GM19397 (cell line): ENCODE data around the gene BRSK2.
"Not testable (repeated sequence)": the region's sequence is repeated elsewhere in the genome, so short reads cannot be mapped to it uniquely, and the experiment has no call there.

Experiments used
- ATAC-seq: cut with Tn5 transposase; IDR thresholded peaks from one replicate; pipeline ENCODE4 v1.9.1; 2021; ENCODE audit warnings: mild to moderate bottlenecking, moderate library complexity; ENCODE audit not compliant: unreplicated experiment

Gene BRSK2

DNA sequence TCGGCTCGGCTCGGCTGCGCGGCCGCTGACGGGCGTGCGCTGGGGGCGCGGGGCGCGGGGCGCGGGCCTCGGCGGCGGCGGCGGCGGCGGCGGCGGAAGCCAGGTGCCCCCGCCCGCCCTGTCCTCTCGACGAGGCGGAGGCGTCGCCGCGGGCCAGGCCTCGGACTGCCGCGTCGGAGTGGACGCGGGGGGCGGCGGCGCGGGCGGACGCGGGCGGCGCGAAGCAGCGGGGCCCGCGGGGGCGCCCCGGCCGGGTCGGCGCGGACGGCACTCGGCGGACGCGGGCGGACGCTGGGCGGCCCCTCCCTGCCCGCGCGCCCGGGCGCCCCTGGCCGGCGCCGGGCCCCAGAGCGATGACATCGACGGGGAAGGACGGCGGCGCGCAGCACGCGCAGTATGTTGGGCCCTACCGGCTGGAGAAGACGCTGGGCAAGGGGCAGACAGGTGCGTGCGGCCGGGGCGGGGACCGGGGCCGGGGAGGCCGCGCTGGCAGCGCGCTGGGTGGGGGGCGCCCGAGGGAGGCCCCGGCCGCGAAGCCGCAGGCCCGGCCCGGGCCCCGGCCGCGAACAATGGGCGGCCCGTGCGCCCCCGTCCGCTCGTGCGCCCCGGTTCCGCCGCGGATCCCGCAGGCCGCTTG lies at the start of gene BRSK2:
Gene BRSK2, plus strand, starts transcription at position 3 of the 637 bp plus-strand sequence. Its CDS starts 351 bp downstream, at position 354.
- ATAC-seq, result no peak

DNA sequence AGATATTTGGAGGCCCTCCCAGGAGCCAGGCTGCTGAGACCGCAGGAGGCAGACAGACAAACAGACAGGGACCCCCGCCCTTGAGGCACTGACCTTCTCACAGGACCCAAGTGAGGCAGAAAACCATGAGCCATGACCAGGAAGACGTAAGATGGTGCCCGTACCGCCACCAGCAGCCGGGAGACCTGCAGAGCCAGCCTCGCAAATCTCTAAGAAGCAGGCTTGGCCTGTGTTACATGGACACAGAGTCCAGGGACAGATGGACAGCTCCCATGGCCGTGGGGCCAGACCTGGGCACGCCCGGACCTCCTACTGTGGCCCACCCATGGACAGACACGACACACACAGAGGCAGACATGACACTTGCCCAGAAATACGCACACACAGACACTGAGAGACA lies 49.6 kb upstream of the BRSK2 start:
- ATAC-seq, result no peak

DNA sequence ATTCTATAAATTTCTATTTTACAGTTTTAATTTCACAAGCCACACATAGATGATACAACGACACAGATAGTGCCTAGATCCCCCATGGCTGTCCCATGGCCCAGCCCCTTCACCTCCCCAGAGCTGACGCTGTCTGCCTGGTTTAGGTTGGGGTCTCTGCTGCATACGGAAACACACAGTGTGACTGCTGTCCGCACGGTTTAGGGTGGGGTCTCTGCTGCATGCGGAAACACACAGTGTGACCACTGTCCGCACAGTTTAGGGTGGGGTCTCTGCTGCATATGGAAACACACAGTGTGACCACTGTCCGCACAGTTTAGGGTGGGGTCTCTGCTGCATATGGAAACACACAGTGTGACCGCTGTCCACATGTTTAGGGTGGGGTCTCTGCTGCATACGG lies 48.5 kb upstream of the BRSK2 start:
- not testable (repeated sequence) for ATAC-seq

DNA sequence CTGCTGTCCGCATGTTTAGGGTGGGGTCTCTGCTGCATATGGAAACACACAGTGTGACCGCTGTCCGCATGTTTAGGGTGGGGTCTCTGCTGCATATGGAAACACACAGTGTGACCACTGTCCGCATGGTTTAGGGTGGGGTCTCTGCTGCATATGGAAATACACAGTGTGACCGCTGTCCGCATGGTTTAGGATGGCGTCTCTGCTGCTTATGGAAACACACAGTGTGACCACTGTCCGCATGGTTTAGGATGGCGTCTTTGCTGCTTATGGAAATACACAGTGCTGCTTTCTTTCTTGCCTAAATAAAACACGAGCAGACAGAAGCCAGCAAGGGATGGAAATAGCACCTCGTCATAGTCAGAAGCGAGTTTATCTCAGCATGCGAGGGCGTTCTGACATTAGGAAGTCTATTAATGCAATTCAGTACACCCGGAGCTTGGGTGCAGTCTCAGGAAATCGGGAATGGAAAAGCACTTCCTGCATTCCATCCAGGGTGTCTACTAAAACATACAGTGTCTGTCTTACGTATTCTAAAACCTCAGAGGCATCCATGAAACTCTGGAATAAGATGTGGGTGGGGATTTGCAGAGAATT lies 47.7 kb upstream of the BRSK2 start:
- no peak for ATAC-seq

DNA sequence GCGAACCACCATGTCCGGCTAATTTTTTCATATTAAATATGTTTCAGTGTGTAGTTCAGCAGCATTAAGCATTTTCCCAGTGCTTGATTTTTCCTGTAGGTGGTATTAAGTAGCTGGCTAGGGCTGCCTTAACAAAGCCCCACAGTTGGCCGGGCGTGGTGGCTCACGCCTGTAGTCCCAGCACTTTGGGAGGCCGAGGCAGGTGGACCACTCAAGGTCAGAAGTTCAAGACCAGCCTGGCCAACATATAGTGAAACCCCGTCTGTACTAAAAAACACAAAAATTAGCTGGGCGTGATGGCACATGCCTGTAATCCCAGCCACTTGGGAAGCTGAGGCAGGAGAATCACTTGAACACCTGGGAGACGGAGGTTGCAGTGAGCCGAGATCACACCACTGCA lies 46.8 kb upstream of the BRSK2 start:
- no peak for ATAC-seq

DNA sequence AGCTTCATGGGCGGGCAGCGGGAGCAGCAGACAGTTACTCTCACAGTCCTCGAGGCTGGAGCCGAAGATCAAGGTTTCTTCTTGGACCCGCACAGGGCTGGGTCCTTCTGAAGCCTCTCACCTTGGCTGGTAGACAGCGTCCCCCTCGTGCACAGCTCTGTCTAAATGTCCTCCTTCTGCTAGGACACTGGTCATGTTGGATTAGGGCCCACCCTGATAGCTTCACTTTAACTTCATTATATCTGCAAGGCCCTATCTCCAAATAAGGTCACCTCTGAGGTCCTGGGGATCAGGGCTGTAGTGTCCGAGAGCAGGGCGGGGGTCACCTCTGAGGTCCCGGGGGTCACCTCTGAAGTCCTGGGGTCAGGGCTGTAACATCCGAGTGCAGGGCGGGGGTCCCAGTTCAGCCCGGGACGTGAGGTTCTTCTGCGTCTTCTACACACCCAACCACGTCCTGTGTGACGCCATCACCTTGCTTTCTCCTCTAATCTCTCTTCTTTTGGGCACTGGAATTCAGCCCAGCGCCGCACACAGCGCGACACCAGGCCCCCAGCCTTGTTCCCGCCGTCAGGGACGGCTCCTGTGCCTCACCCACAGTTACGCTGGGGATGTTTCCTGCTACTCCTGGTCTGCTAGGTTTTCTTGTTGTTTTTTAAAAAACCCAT lies 46.2 kb upstream of the BRSK2 start:
- ATAC-seq, result no peak

DNA sequence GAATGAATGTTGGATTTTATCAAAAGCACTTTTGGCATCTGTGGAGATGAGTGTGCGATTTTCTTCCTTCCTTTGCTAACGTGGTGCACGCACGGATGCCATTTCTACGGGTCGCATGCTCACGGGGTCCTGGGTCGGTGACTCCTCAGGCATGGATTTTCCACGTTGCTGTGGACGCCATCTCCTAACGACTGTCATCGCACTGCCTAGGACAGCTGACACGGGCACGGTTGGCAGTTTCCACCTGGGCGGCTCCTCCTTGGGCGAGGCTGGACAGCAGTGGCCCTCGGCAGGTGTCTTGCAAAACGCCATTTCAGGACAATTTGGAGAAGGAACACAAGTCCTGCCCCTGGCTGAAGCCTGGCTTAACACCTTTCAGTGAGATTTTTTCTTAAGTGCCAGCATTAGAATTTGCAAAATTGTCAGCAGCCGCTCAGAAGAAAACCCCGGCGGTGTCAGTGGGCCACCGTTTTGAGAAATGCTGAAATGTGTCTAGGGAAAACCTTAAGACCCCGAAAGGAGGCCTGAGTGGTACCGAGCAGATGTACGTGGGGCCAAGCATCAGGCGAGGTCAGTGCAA lies 45.6 kb upstream of the BRSK2 start:
- no peak for ATAC-seq

DNA sequence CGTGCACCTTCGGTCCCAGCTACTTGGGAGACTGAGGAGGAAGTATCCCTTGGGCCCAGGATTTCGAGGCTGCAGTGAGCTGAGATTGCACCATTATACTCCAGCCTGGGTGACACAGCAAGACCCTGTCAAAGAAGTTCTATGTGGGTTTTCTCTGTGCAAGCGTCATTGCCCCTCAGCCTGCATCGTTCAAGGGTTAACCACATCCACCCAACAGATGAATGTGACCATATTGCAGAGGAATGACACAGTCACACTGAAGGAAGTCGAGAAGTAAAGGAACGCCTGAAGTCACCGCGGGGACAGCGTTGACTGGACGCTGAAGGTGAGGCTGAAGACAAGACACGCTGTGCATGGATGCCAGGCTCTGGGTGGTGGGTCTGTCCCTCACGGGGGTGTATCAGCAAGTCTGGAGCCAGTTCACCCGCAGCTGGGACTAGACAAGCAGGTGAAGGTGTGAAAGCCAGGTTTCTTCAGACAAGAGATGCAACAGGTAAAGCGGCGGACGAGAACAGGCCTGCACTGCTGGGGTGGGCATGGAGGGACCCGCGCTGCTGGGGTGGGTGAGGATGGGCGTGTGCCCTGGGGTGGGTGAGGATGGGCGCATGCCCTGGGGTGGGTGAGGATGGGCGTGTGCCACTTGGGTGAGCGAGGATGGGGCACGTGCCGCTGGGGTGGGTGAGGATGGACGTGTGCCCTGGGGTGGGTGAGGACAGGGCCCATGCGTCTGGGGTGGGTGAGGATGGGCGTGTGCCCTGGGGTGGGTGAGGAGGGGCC lies 43.8 kb upstream of the BRSK2 start:
- no peak for ATAC-seq

DNA sequence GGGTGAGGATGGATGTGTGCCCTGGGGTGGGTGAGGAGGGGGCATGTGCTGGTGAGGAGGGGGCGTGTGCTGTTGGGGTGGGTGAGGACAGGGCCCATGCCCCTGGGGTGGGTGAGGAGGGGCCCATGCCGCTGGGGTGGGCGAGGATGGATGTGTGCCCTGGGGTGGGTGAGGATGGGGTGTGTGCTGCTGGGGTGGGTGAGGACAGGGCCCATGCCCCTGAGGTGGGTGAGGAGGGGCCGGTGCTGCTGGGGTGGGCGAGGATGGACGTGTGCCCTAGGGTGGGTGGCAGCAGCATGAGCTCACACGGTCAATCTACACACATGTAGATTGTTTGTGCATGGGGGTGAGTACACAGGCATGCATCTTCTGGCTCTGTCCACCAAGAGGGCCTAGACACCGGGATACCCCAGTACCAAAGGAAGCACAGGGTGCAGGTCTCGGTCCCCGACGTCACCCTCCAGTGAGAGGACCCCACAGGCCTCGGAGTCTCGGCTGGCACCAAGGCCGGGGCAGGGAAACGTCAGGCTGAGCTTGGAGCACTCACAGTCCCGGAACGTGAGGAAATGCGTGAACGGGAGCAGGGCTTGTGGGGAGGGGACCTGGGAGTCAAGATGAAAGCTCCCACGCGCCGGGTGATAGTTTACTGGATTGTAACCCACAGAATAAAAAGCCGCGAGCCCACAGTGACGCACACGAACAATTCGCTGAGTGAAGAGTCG lies 42.9 kb upstream of the BRSK2 start:
- no peak for ATAC-seq

DNA sequence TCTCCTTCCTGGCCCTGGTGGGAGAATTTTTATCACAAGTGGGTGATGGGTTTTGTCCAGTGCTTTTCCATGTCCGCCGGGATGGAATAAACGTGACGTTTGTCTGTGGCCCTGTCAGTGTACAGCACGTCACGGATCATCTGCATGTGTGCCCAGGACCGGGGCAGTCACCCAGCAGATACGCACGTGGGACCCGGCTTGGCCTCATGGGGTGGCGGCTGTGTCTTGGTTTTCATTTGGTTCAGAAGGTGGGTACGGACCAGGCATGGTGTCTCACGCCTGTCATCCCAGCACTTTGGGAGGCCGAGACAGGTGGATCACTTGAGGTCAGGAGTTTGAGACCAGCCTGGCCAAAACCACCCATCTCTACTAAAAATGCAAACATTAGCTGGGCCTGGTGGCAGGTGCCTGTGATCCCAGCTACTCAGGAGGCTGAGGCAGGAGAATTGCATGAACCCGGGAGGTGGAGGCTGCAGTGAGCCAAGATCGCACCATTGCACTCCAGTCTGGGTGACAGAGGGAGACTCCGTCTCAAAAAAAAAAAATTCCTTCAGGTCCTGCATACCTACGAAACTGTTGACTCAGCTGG lies 42.2 kb upstream of the BRSK2 start:
- ATAC-seq, result not testable (repeated sequence)

DNA sequence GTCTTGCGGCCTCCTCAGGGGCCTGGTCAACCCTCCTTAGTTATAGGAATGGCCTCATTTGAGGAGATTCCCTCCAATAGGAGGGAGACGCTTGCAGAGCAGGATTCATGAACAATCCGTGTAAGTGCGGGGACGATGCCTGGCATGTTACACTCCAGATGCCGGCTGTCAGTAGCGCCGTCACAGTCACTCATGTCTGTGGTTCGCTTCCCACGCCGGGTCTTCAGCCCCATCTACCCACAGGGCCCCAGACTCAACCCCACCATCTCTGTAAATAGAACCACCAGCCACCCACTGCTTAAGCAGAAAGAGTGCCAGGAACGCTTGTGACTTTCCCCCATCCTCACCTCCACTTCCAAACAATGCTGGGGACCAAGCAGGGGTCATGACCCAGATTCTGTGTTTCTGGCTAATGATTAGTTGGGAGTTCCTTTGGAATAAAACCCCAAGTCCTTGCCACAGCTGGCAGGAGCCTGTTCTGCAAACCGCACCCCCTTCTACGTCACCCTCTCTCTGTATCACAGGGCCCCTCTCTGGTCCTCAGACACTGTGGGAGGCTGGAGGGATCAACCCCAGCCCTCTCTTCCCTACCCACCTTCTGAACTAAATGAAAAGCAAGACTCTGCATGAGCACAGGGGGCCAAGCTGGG lies 41.5 kb upstream of the BRSK2 start:
- no peak for ATAC-seq

DNA sequence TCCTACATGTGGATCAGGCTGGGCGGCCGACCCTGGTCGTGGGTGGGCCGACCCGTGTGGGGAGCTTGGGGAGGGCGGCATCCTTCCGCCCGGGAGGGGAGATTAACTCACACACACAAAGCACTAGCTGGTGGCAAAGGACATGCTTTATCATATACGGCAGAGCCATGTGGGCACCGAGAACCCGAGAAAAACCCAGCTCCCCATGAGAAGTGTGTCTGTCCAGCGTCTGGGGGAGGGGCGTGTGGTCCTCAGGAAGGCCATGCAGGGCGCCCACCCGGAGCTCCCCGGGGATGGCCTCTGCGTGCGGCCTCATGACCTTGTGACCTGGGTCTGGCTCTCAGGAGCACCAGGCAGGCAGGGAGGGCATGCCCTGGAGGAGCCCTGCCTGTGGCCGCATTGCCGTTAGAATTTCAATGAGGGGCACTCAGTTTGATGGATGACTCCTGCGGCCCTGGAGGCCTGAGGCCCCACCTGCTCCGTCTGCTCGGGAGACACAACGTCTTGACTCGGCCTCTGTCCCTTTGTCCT lies 40.9 kb upstream of the BRSK2 start:
- no peak for ATAC-seq

DNA sequence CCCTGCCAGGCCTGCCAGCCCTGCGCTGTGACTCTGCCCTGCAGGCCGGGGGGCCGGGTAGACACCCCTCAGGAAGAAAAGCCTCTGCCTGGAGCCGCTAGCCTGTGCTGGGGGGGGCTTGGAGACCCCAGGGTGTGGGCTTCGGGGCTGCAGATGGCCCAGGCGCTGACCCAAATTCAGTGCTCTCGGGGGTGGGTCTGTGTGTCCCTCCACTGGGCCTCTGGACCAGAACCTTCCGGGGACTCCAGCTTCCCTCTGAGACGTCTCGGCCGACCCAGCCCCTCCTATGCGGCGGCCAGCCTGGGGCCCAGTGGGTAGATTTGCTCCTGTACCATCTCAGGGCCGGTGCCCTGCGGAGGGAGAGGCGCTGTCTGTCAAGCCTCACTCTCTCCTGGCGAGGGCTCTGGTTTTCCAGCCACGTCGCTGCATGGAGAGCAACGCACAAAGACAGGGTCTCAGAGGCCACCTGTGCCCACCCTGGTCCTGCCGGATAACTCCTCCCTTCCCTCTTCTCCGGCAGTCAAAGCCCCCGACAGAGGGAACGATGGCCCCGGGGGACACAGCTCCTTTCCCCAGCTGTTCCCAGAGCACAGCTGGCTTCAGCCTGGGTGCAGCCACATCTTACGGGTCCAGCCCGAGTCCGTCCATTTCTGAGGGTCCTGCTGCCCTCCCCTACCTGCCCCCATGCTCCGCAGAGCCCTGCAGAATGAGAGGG lies 40.2 kb upstream of the BRSK2 start:
- ATAC-seq, result no peak

DNA sequence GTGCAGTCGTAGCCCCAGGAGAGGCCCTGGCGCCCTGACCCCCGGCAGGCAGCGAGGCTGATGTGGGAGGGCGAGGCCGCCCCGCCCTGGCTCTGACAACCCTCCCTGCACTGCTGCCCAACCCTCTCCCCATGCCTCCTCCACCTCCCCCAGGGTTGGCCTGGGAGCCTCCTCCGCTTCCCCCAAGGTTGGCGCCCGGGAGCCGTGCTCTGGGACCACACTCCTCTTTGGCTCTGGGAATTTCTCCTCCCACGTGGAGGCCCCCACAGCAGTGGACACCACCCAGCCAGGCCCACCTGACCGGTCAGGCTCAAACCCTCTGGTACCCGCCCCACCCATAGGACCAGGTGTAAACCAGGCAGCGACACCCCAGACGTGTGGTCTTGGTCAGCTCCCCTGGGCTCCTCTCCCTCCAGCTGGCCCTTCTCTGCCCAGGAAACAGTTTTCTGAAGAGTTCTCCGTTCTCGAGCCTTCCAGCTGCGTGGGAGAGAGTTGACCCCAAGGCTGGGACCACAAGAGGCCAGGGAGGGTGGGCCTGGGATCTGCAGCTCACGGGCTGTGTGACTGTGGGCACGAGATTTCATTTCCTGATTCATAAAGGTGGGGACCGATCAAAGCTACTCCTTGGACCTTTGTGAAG lies 39.5 kb upstream of the BRSK2 start:
- no peak for ATAC-seq

DNA sequence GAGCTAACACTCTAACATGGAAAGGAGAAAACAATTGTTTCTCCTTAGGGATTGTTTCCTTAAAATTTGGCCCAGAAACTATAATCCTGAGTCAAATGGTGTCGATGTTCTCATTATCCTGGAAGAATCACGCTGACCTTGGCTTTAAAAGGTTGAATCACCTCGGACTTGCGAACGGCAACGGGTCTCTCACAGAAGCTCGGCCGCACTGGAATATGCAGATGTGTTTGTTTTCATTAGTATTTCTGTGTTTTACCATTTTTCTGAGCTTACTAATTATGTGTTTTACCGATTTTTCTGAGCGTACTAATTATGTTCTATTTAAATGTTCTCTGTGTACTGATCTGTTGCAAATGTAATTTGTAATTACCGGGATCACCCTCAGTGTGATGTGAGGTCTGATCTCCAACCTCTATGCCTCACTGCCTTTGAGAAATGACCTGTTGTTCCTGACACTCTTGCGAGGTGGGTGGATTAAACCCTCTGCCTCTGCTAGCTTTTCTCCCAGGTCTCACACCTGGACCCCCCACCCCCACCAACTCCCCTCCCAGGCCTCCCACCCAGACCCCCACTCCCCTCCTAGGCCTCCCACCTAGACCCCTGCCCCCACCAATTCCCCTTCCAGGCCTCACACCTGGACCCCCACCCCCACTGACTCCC lies 38.3 kb upstream of the BRSK2 start:
- ATAC-seq, result no peak

DNA sequence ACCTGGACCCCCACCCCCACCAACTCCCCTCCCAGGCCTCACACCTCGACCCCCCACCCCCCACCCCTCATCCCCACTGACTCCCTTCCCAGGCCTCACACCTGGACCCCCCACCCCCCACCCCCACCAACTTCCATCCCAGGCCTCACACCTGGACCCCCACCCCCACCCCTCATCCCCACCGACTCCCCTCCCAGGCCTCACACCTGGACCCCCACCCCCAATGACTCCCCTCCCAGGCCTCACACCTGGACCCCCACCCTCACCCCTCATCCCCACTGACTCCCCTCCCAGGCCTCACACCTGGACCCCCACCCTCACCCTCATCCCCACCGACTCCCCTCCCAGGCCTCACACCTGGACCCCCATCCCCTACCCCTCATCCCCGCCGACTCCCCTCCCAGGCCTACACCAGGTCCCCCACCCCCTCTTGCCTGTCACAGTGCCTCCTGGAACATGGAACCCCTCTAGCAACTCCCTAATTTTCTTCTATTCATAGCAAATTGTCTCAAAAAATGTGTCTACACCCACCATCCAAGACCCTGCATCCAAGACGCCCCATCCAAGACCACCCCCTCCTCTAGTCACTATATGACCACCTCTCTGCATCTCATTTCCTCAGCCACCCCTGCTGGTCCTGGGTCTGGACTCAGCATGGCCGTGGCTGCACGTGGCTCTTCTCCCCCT lies 36.9 kb upstream of the BRSK2 start:
- ATAC-seq, result no peak

DNA sequence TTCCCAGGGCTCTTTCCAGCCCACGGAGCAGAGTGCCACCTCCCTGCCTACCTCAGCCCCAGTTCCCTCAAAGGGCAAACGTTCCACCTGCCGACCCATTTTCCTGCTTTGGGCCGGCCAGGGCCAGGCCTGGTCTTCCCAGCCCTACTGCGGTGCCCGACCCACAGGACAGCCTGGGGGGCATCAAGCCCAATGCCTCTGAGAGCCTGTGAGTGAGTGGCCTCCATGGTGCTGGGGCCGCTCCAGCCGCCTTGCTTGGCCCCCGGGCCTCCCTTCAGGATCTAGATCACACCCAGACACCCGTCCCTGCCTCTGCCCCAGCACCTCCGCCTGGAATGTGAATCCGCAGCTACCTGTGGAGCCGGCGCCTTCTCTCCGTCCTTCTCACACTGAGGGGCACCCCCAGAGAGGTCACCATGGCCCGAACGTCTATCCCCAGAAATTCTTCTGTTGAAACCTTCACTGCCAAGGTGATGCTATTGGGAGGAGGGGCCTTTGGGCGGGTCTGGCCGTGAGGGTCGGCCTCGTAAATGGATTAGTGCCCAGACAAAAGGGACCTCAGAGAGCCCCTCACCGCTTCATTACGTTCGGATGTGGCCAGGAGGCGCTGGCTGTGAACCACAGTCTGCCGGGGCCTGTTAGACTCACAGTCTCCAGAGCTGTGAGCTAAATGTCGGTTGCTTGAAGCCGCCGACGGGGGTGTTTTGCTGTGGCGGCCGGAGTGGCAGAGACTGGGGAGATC lies 36.2 kb upstream of the BRSK2 start:
- ATAC-seq, result no peak
